HCT116 (cell line): ENCODE data around the gene ROBO1. TPM values are rescaled to one million over a fixed set of nuclear protein-coding genes. Genes with fewer than 3 reads are reported as not detected.

Experiments
- ATAC-seq: fragments of 200-7000 bp; cut with Tn5 transposase; 2 replicates; pipeline ENCODE4 v1.9.1; 2020; ENCODE audit warnings: mild to moderate bottlenecking, moderate library complexity
- BruUV-seq: library from RNA; stranded (reverse); fragments of 400-500 nt; replicated peaks from 2 replicates; lab custom pipeline; 2021; lab: Mats Ljungman, UMichigan
- CTCF ChIA-PET: fragments of 300-600 bp; sonication (Branson Sonifier 250); formaldehyde crosslinking; loops from one replicate; lab custom pipeline; 2021; ENCODE audit warnings: antibody characterized with exemption; lab: Charles Lee
- POLR2A ChIA-PET: fragments of 300-600, 350-600 bp; sonication (Branson Sonifier 250); formaldehyde crosslinking; loops from one replicate; lab custom pipeline; 2021; ENCODE audit warnings: antibody characterized with exemption; lab: Charles Lee
- RAD21 ChIA-PET, 2 experiments: fragments of 300-600 bp; sonication (Branson Sonifier 250); formaldehyde crosslinking; loops; one replicate each; lab custom pipeline; 2023; ENCODE audit warnings: low total read pairs in 2 of 2; ENCODE audit not compliant: uncharacterized antibody in 2 of 2, unreplicated experiment in 2 of 2, low non-redundant PET in 1 of 2; lab: Charles Lee
- DNase-seq: peaks from one replicate; pipeline ENCODE4 v3.0.0-alpha.2; 2010; ENCODE audit warnings: low read depth, low spot score
- H2AFZ ChIP-seq: fragments of 200-600 bp; shearing (Covaris generic), sonication (generic); 2 replicates; pipeline ENCODE4 v1.6.1; 2017; ENCODE audit warnings: low read depth, mixed run types, mixed read lengths, antibody characterized with exemption, low read length; ENCODE audit not compliant: poor library complexity, severe bottlenecking
- H3K27ac ChIP-seq: 2 replicates; pipeline ENCODE4 v1.5.1; 2012; ENCODE audit warnings: low read depth, low read length
- H3K27me3 ChIP-seq: fragments of 200-600 bp; sonication (generic); 2 replicates; pipeline ENCODE4 v1.6.1; 2016; ENCODE audit warnings: mixed run types, low read length, mixed read lengths; ENCODE audit not compliant: insufficient read depth
- H3K36me3 ChIP-seq, 2 experiments: fragments of 200-500 bp in 1 of 2; fragments of 200-600 bp in 1 of 2; sonication (Bioruptor generic) in 1 of 2; sonication (generic) in 1 of 2; 2 replicates each; pipeline versions ENCODE4 v1.5.1 to v1.6.1; 2014 to 2016; ENCODE audit warnings: low read length in 2 of 2, inconsistent platforms in 1 of 2, mixed read lengths in 1 of 2, mixed run types in 1 of 2; ENCODE audit not compliant: insufficient read depth in 2 of 2, control insufficient read depth in 1 of 2
- H3K4me1 ChIP-seq, 2 experiments: fragments of 200-600 bp in 1 of 2; sonication (generic) in 1 of 2; 2 replicates each; pipeline versions ENCODE4 v1.5.1 to v1.6.1; 2012 to 2017; ENCODE audit warnings: low read length in 2 of 2, inconsistent platforms in 1 of 2, mild to moderate bottlenecking in 1 of 2, mixed read lengths in 1 of 2, mixed run types in 1 of 2, moderate library complexity in 1 of 2; ENCODE audit not compliant: insufficient read depth in 2 of 2, control insufficient read depth in 1 of 2
- H3K4me2 ChIP-seq: fragments of 200-600 bp; sonication (generic); 2 replicates; pipeline ENCODE4 v1.6.1; 2017; ENCODE audit warnings: mixed run types, low read length, mixed read lengths
- H3K4me3 ChIP-seq, 2 experiments: fragments of 200-600 bp in 1 of 2; sonication (generic) in 1 of 2; replicated peaks in 1 of 2; 2 replicates each; pipeline ENCODE4 v1.5.1; 2011 to 2016; ENCODE audit warnings: low read length in 2 of 2, control low read depth in 1 of 2, low read depth in 1 of 2, mild to moderate bottlenecking in 1 of 2, mixed read lengths in 1 of 2, mixed run types in 1 of 2
- H3K79me2 ChIP-seq: fragments of 200-600 bp; sonication (generic); 2 replicates; pipeline ENCODE4 v1.6.1; 2017; ENCODE audit warnings: mild to moderate bottlenecking, mixed run types, low read length, moderate library complexity, mixed read lengths; ENCODE audit not compliant: insufficient read depth
- H3K9ac ChIP-seq: fragments of 200-600 bp; sonication (generic); 2 replicates; pipeline ENCODE4 v1.6.1; 2016; ENCODE audit warnings: low read length, mixed read lengths
- H3K9me2 ChIP-seq: fragments of 200-600 bp; sonication (generic), shearing (Covaris generic); 2 replicates; pipeline ENCODE4 v1.6.1; 2017; ENCODE audit warnings: mixed run types, mild to moderate bottlenecking, moderate library complexity; ENCODE audit not compliant: insufficient read depth
- H3K9me3 ChIP-seq, 2 experiments: fragments of 200-500 bp in 1 of 2; fragments of 200-600 bp in 1 of 2; sonication (Bioruptor generic) in 1 of 2; sonication (generic) in 1 of 2; 2 replicates each; pipeline ENCODE4 v1.6.1; 2014 to 2017; ENCODE audit warnings: low read length in 2 of 2, mixed read lengths in 2 of 2, inconsistent platforms in 1 of 2, low read depth in 1 of 2, mild to moderate bottlenecking in 1 of 2, mixed run types in 1 of 2, moderate library complexity in 1 of 2; ENCODE audit not compliant: control insufficient read depth in 1 of 2, insufficient read depth in 1 of 2
- H4K20me1 ChIP-seq: fragments of 200-600 bp; sonication (generic), shearing (Covaris generic); 2 replicates; pipeline ENCODE4 v1.6.1; 2017; ENCODE audit warnings: mixed run types, mild to moderate bottlenecking, moderate library complexity; ENCODE audit not compliant: insufficient read depth
- ATF3 ChIP-seq: IDR thresholded peaks from 2 replicates; pipeline ENCODE4 v1.6.1; 2012
- CEBPB ChIP-seq: IDR thresholded peaks from 2 replicates; pipeline ENCODE4 v1.6.1; 2012; ENCODE audit warnings: low read depth
- ELF1 ChIP-seq: IDR thresholded peaks from 2 replicates; pipeline ENCODE4 v1.6.1; 2012; ENCODE audit warnings: low read depth, borderline replicate concordance
- EZH2 ChIP-seq: fragments of 200-600 bp; sonication (generic); IDR thresholded peaks from 2 replicates; pipeline ENCODE4 v1.6.1; 2017; ENCODE audit warnings: antibody characterized with exemption, mixed run types
- EZH2phosphoT487 ChIP-seq: fragments of 200-600 bp; IDR thresholded peaks from 2 replicates; pipeline ENCODE4 v1.6.1; 2018; ENCODE audit warnings: antibody characterized with exemption, borderline replicate concordance
- FOSL1 ChIP-seq: IDR thresholded peaks from 2 replicates; pipeline ENCODE4 v1.6.1; 2012; ENCODE audit warnings: low read depth
- JUND ChIP-seq: IDR thresholded peaks from 2 replicates; pipeline ENCODE4 v1.6.1; 2012
- MAX ChIP-seq: IDR thresholded peaks from 2 replicates; pipeline ENCODE4 v1.6.1; 2012
- POLR2A ChIP-seq: IDR thresholded peaks from 2 replicates; pipeline ENCODE4 v1.7.0; 2011; ENCODE audit warnings: borderline replicate concordance; ENCODE audit not compliant: insufficient read depth, insufficient read length; ENCODE audit errors: extremely low read depth
- POLR2AphosphoS5 ChIP-seq: IDR thresholded peaks from 2 replicates; pipeline ENCODE4 v1.6.1; 2011; ENCODE audit warnings: mild to moderate bottlenecking, low read depth, low read length, moderate library complexity
- RAD21 ChIP-seq: IDR thresholded peaks from 2 replicates; pipeline ENCODE4 v1.6.1; 2012; ENCODE audit warnings: low read depth, mild to moderate bottlenecking
- REST ChIP-seq: IDR thresholded peaks from 2 replicates; pipeline ENCODE4 v1.6.1; 2012; ENCODE audit warnings: low read depth
- TCF7L2 ChIP-seq: IDR thresholded peaks from 2 replicates; pipeline ENCODE4 v1.7.0; 2011; ENCODE audit warnings: borderline replicate concordance, inconsistent platforms; ENCODE audit not compliant: insufficient read depth, insufficient read length; ENCODE audit errors: extremely low read depth
- ZBTB33 ChIP-seq: IDR thresholded peaks from 2 replicates; pipeline ENCODE4 v1.6.1; 2011; ENCODE audit warnings: mild to moderate bottlenecking, low read length, moderate library complexity; ENCODE audit not compliant: insufficient replicate concordance; ENCODE audit errors: extremely low read depth
- ZNF274 ChIP-seq: fragments of 200-500 bp; sonication (Bioruptor generic); IDR thresholded peaks from 2 replicates; pipeline ENCODE4 v1.6.1; 2014; ENCODE audit warnings: mild to moderate bottlenecking, low read depth, low read length, inconsistent platforms
- intact Hi-C: fragments of 100-400 bp; cut with micrococcal nuclease; formaldehyde crosslinking; loops from 2 replicates; pipeline ENCODE4 v1.10.0; 2022
- total RNA-seq: library from RNA; stranded (reverse); gene quantifications from one replicate; pipeline ENCODE4 v1.2.1, GENCODE V29; 2021; ENCODE audit not compliant: unreplicated experiment

The ROBO1 gene
- total RNA-seq, 1 experiment from 2014 or later = 0.27 TPM

- POLR2A ChIA-PET = no interaction called here
- Histone ChIP-seq H3K9me2 (no peaks in the 10 kb centered on the region), H4K20me1 (no peaks in the 10 kb centered on the region), H3K4me3 (no peak overlapping the region), H3K27ac (no peak overlapping the region), H3K27me3 (no peaks in the 10 kb centered on the region), H3K4me1 (no peaks in the 10 kb centered on the region), H3K9ac (no peak overlapping the region), H3K36me3 (no peaks in the 10 kb centered on the region), H3K79me2 (no peaks in the 10 kb centered on the region), H3K9me3 (peaks cover 0 to 22% of the 10 kb centered on the region in 2 experiments; a peak in 3 of 4 replicates), H2AFZ (no peak overlapping the region), H3K4me2 (no peak overlapping the region)
- RAD21 ChIA-PET = no interaction called here
- no TSS peak for BruUV-seq
- DNase-seq = no peak
- no peak for TF ChIP-seq TCF7L2
- no peak for TF ChIP-seq RAD21
- ATAC-seq = no peak
- CTCF ChIA-PET = no interaction called here
- intact Hi-C loops = no loop called here
Observed at GRCh38 chr3:78621061-78621716, 1146.6 kb downstream of the ROBO1 start.

GRCh38 chr3:78614486-78614885 lies 1153.3 kb downstream of the ROBO1 start:
- H3K36me3 ChIP-seq = no peaks in the 10 kb centered on the region
- no peaks in the 10 kb centered on the region for H3K79me2 ChIP-seq
- H3K4me1 ChIP-seq = no peaks in the 10 kb centered on the region
- CTCF ChIA-PET = no interaction called here
- H3K4me3 ChIP-seq = no peak overlapping the region
- intact Hi-C loops = no loop called here
- H3K27ac ChIP-seq = no peak overlapping the region
- RAD21 ChIA-PET = no interaction called here
- no TSS peak for BruUV-seq
- H3K27me3 ChIP-seq = no peaks in the 10 kb centered on the region
- POLR2A ChIA-PET = no interaction called here
- H3K9ac ChIP-seq = no peak overlapping the region
- H3K9me3 ChIP-seq = peaks cover 7 to 22% of the 10 kb centered on the region in 2 experiments; a peak in 3 of 4 replicates
- no peak for DNase-seq
- H3K9me2 ChIP-seq = no peaks in the 10 kb centered on the region
- H3K4me2 ChIP-seq = no peak overlapping the region
- H4K20me1 ChIP-seq = no peaks in the 10 kb centered on the region
- no peak overlapping the region for H2AFZ ChIP-seq
- ATAC-seq = no peak
- TF ChIP-seq CEBPB = no peak
- TF ChIP-seq RAD21 = no peak
- no peak for TF ChIP-seq POLR2AphosphoS5
- no peak for TF ChIP-seq ZNF274
- TF ChIP-seq MAX = no peak
- no peak for TF ChIP-seq ATF3
- no peak for TF ChIP-seq EZH2phosphoT487
- no peak for TF ChIP-seq EZH2
- no peak for TF ChIP-seq POLR2A
- no peak for TF ChIP-seq JUND
- no peak for TF ChIP-seq ZBTB33
- TF ChIP-seq ELF1 = no peak
- TF ChIP-seq REST = no peak
- no peak for TF ChIP-seq FOSL1
